Liver (tissue), 9 donors: ENCODE results near the gene NSUN2. TPM values are rescaled to one million over a fixed set of nuclear protein-coding genes. Genes with fewer than 3 reads are reported as not detected.

Experiments used
- DNase-seq: peaks from one replicate; pipeline ENCODE4 v3.0.0-alpha.2; 2017; ENCODE audit warnings: low spot score
- H3K27ac ChIP-seq, 2 donors: one replicate each; pipeline ENCODE4 v1.7.0; 2013; ENCODE audit warnings: inconsistent platforms in 2 of 2, low read length in 2 of 2, control low read depth in 1 of 2, low read depth in 1 of 2, mild to moderate bottlenecking in 1 of 2
- H3K27me3 ChIP-seq, 4 donors: one replicate each; pipeline versions ENCODE4 v1.6.1 to v1.7.0; 2013; ENCODE audit warnings: low read length in 3 of 4, inconsistent platforms in 1 of 4, mild to moderate bottlenecking in 1 of 4, moderate library complexity in 1 of 4; ENCODE audit not compliant: control insufficient read depth in 4 of 4, insufficient read depth in 4 of 4
- H3K36me3 ChIP-seq, 4 donors: one replicate each; pipeline versions ENCODE4 v1.6.1 to v1.7.0; 2013; ENCODE audit warnings: low read length in 3 of 4, mild to moderate bottlenecking in 3 of 4, low read depth in 1 of 4, moderate library complexity in 1 of 4; ENCODE audit not compliant: control insufficient read depth in 4 of 4, insufficient read depth in 3 of 4
- H3K4me1 ChIP-seq, 4 donors: one replicate each; pipeline versions ENCODE4 v1.6.1 to v1.7.0; 2013; ENCODE audit warnings: low read length in 3 of 4, mild to moderate bottlenecking in 3 of 4, moderate library complexity in 1 of 4; ENCODE audit not compliant: control insufficient read depth in 4 of 4, insufficient read depth in 4 of 4
- H3K4me3 ChIP-seq, 3 donors: one replicate each; pipeline versions ENCODE4 v1.6.1 to v1.7.0; 2013; ENCODE audit warnings: low read length in 3 of 3, control low read depth in 1 of 3, low read depth in 1 of 3, mild to moderate bottlenecking in 1 of 3
- H3K9ac ChIP-seq, 2 donors: one replicate each; pipeline ENCODE4 v1.7.0; 2013; ENCODE audit warnings: low read length in 2 of 2, mild to moderate bottlenecking in 2 of 2, moderate library complexity in 2 of 2, control low read depth in 1 of 2, low read depth in 1 of 2
- H3K9me3 ChIP-seq, 4 donors: one replicate each; pipeline versions ENCODE4 v1.6.1 to v1.7.0; 2013; ENCODE audit warnings: low read length in 3 of 4; ENCODE audit not compliant: control insufficient read depth in 4 of 4
- ATF3 ChIP-seq: IDR thresholded peaks from 2 replicates; pipeline ENCODE4 v1.6.1; 2016; ENCODE audit warnings: antibody characterized with exemption
- CTCF ChIP-seq: fragments of 150-350 bp; IDR thresholded peaks from 2 replicates; pipeline ENCODE4 v1.5.1; 2017; ENCODE audit warnings: improper control_type of control experiment, low read depth, low read length; ENCODE audit not compliant: missing input control
- FOXA1 ChIP-seq: IDR thresholded peaks from 2 replicates; pipeline ENCODE4 v1.6.1; 2016; ENCODE audit warnings: antibody characterized with exemption
- GABPA ChIP-seq, 2 donors: IDR thresholded peaks in 1 of 2; conservative IDR thresholded peaks in 1 of 2; 2 replicates each; pipeline ENCODE4 v1.6.1; 2016; ENCODE audit warnings: antibody characterized with exemption in 2 of 2, mild to moderate bottlenecking in 1 of 2, moderate library complexity in 1 of 2
- HNF4G ChIP-seq: IDR thresholded peaks from 2 replicates; pipeline ENCODE4 v1.6.1; 2016; ENCODE audit warnings: antibody characterized with exemption
- JUND ChIP-seq, 2 donors: IDR thresholded peaks; 2 replicates each; pipeline ENCODE4 v1.6.1; 2016; ENCODE audit warnings: antibody characterized with exemption in 2 of 2
- MAX ChIP-seq: IDR thresholded peaks from 2 replicates; pipeline ENCODE4 v1.6.1; 2016; ENCODE audit warnings: antibody characterized with exemption
- NR2F2 ChIP-seq: IDR thresholded peaks from 2 replicates; pipeline ENCODE4 v1.6.1; 2016; ENCODE audit warnings: antibody characterized with exemption
- RAD21 ChIP-seq, 2 donors: IDR thresholded peaks; 2 replicates each; pipeline ENCODE4 v1.6.1; 2016; ENCODE audit warnings: antibody characterized with exemption in 2 of 2, mild to moderate bottlenecking in 2 of 2
- REST ChIP-seq: IDR thresholded peaks from 2 replicates; pipeline ENCODE4 v1.6.1; 2016; ENCODE audit warnings: antibody characterized with exemption, mild to moderate bottlenecking
- RXRA ChIP-seq, 2 donors: IDR thresholded peaks; 2 replicates each; pipeline ENCODE4 v1.6.1; 2017 to 2018; ENCODE audit warnings: antibody characterized with exemption in 2 of 2, mild to moderate bottlenecking in 1 of 2
- TAF1 ChIP-seq: conservative IDR thresholded peaks from 2 replicates; pipeline ENCODE4 v1.6.1; 2016; ENCODE audit warnings: antibody characterized with exemption, mild to moderate bottlenecking
- YY1 ChIP-seq: IDR thresholded peaks from 2 replicates; pipeline ENCODE4 v1.6.1; 2016; ENCODE audit warnings: antibody characterized with exemption, mild to moderate bottlenecking
- ZBTB33 ChIP-seq: IDR thresholded peaks from 2 replicates; pipeline ENCODE4 v1.6.1; 2016; ENCODE audit warnings: antibody characterized with exemption
- WGBS: extraction: QIAGEN DNeasy Blood & Tissue Kit; methylation state at CpG from one replicate; pipeline ENCODE4 v1.1.7; 2013; 5-methylcytosine and 5-hydroxymethylcytosine counted together
- polyA plus RNA-seq, 2 donors: library from polyadenylated mRNA; stranded (reverse) in 1 of 2; unstranded in 1 of 2; fragments of 200-250 nt in 1 of 2; fragments of >200 nt in 1 of 2; fragmentation: Nextera tagmentation in 1 of 2; extraction: Ambion mirVana in 1 of 2; gene quantifications; one replicate each; pipeline versions ENCODE4 v1.2.1 to v1.2.3, GENCODE V29; 2013 to 2015
- total RNA-seq, 2 donors: library from RNA; depleted of rRNA; stranded (reverse); fragments of >200 nt; gene quantifications; one replicate each; pipeline ENCODE4 v1.2.3, GENCODE V29; 2014
- donor health status: healthy.
- donor health status: healthy.
- donor health status: healthy.
- donor health status: healthy.
- donor health status: healthy.

The NSUN2 gene
- total and polyA plus RNA-seq, 4 donors: 26.9 to 52.2 (median 28.1) TPM

DNA sequence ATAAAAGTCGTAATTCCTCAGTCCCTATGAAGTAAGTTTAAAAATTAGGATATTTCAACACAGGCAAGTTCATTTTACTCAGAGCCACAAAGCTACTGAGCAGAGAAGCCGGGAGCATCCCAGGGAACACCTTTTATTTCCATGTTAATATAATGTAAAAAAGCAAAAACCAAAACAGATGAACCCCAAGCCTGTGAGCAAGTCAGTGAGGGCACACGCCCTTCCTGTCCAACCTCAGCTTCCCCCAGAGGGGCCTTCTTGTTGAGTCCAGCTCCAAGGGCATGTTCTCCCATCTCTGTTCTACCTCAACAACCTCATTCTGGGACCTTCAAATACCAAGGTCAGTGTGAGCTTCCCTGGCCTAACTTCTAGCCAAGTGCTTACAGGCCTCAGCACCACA is 24.8 kb downstream of the NSUN2 start:
- 96% methylated on average over 3 of the region's 3 CpGs for WGBS
- no peak overlapping the region for H3K9ac ChIP-seq
- no peak for TF ChIP-seq FOXA1
- H3K4me3 ChIP-seq: no peak overlapping the region
- H3K4me1 ChIP-seq: peaks cover 2 to 33% (median 15%) of the 10 kb centered on the region in 4 donors
- H3K27me3 ChIP-seq: no peaks in the 10 kb centered on the region
- H3K36me3 ChIP-seq: peaks cover 15 to 72% (median 48%) of the 10 kb centered on the region in 4 donors
- H3K27ac ChIP-seq: peak overlapping the region in 1 of 2 donors; percentile 14
- H3K9me3 ChIP-seq: no peaks in the 10 kb centered on the region
- DNase-seq: no peak

GRCh38 chr5:6607559-6607936 is 25.3 kb downstream of the NSUN2 start:
- H3K9ac ChIP-seq: no peak overlapping the region
- H3K9me3 ChIP-seq: no peaks in the 10 kb centered on the region
- TF ChIP-seq ZBTB33 (no peak), FOXA1 (no peak)
- WGBS: 82% methylated on average over 5 of the region's 5 CpGs
- peak overlapping the region in 1 of 2 donors; percentile 14 for H3K27ac ChIP-seq
- no peak for DNase-seq
- H3K4me3 ChIP-seq: no peak overlapping the region
- peaks cover 2 to 30% (median 12%) of the 10 kb centered on the region in 4 donors for H3K4me1 ChIP-seq
- peaks cover 15 to 69% (median 45%) of the 10 kb centered on the region in 4 donors for H3K36me3 ChIP-seq
- no peaks in the 10 kb centered on the region for H3K27me3 ChIP-seq

DNA sequence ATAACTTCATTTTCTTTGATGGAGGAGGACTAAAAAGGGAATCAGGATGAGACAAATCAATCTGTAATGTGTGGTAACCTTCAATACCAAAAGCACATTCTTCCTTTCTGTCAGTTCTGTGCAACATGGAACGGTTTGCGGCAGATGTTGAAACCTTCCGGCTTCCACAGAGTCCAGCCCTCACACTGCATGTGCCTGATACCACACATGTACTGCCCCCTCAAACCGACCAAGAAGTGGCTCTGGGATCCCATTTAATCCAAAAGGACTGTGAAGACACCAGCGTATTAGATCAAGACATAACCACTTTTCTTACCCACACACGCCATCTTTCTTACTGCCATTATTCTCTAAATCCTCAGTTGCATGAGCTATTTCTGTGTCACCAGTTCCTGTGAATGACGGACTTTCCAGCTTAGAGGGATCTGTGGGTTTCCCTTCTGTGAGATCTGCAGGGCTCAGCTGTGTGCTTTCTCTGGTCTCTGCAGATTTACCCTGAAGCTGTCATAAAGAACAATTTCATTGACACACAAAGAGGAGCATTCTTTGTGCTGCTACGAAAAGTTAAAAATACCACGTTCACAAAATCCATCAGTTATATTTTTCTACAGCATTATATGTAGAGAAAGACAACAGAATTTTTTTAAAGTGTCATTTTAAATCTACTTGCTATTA is 25.8 kb downstream of the NSUN2 start:
- 86% methylated on average over 9 of the region's 9 CpGs for WGBS
- H3K4me3 ChIP-seq: no peak overlapping the region
- H3K27me3 ChIP-seq: no peaks in the 10 kb centered on the region
- no peak for DNase-seq
- no peak for TF ChIP-seq HNF4G
- TF ChIP-seq RXRA (IDR thresholded peaks at IDR 0.05): no peak
- no peak for TF ChIP-seq NR2F2
- TF ChIP-seq ATF3: no peak
- no peak for TF ChIP-seq CTCF
- TF ChIP-seq RAD21 (IDR thresholded peaks at IDR 0.05): no peak
- TF ChIP-seq REST: no peak
- TF ChIP-seq TAF1: no peak
- TF ChIP-seq MAX: no peak
- TF ChIP-seq JUND (IDR thresholded peaks at IDR 0.05): no peak
- no peak for TF ChIP-seq GABPA (IDR thresholded peaks at IDR 0.05 in 1 of 2, conservative IDR thresholded peaks at IDR 0.05 in 1 of 2)
- TF ChIP-seq YY1: no peak
- H3K9me3 ChIP-seq: no peaks in the 10 kb centered on the region
- no peak overlapping the region for H3K9ac ChIP-seq
- no peak overlapping the region for H3K27ac ChIP-seq
- peaks cover 15 to 69% (median 47%) of the 10 kb centered on the region in 4 donors for H3K36me3 ChIP-seq
- H3K4me1 ChIP-seq: peaks cover 2 to 24% (median 10%) of the 10 kb centered on the region in 4 donors
